Mammary epithelial cell (primary cell): Measurements from ENCODE around the gene SOBP.

Experiments used
- EZH2 ChIP-seq: IDR thresholded peaks from 2 replicates; pipeline ENCODE4 v1.6.1; 2012; ENCODE audit warnings: low read length, inconsistent platforms, borderline replicate concordance
- TF ChIP-seq, protein P1 (sequence below), 2 donors: IDR thresholded peaks in 1 of 2; conservative IDR thresholded peaks in 1 of 2; 2 replicates each; pipeline ENCODE4 v1.5.1; 2011 to 2012; ENCODE audit warnings: inconsistent platforms in 2 of 2, low read length in 2 of 2, mild to moderate bottlenecking in 2 of 2, control low read depth in 1 of 2, low read depth in 1 of 2; ENCODE audit not compliant: insufficient read depth in 1 of 2; ENCODE audit errors: extremely low read depth in 1 of 2

GRCh38 chr6:107506145-107506544 is 16.2 kb downstream of the SOBP start:
- TF ChIP-seq, protein P1, sequence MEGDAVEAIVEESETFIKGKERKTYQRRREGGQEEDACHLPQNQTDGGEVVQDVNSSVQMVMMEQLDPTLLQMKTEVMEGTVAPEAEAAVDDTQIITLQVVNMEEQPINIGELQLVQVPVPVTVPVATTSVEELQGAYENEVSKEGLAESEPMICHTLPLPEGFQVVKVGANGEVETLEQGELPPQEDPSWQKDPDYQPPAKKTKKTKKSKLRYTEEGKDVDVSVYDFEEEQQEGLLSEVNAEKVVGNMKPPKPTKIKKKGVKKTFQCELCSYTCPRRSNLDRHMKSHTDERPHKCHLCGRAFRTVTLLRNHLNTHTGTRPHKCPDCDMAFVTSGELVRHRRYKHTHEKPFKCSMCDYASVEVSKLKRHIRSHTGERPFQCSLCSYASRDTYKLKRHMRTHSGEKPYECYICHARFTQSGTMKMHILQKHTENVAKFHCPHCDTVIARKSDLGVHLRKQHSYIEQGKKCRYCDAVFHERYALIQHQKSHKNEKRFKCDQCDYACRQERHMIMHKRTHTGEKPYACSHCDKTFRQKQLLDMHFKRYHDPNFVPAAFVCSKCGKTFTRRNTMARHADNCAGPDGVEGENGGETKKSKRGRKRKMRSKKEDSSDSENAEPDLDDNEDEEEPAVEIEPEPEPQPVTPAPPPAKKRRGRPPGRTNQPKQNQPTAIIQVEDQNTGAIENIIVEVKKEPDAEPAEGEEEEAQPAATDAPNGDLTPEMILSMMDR (conservative IDR thresholded peaks at IDR 0.05 in 1 of 2, IDR thresholded peaks at IDR 0.05 in 1 of 2; ENCODE audit: extremely low read depth in 1 of 2, insufficient read depth in 1 of 2, low read depth in 1 of 2, low read length in 2 of 2): no peak
- TF ChIP-seq EZH2: no peak
